C4-2B (cell line): Measurements from ENCODE around the gene MFAP2.

Experiments
- ZFX ChIP-seq: fragments of 450-650 bp; IDR thresholded peaks from 2 replicates; pipeline ENCODE4 v1.6.1; 2017
- TF ChIP-seq, protein P1 (sequence below): fragments of 450-650 bp; conservative IDR thresholded peaks from 2 replicates; pipeline ENCODE4 v1.5.1; 2017; ENCODE audit warnings: mild to moderate bottlenecking

DNA sequence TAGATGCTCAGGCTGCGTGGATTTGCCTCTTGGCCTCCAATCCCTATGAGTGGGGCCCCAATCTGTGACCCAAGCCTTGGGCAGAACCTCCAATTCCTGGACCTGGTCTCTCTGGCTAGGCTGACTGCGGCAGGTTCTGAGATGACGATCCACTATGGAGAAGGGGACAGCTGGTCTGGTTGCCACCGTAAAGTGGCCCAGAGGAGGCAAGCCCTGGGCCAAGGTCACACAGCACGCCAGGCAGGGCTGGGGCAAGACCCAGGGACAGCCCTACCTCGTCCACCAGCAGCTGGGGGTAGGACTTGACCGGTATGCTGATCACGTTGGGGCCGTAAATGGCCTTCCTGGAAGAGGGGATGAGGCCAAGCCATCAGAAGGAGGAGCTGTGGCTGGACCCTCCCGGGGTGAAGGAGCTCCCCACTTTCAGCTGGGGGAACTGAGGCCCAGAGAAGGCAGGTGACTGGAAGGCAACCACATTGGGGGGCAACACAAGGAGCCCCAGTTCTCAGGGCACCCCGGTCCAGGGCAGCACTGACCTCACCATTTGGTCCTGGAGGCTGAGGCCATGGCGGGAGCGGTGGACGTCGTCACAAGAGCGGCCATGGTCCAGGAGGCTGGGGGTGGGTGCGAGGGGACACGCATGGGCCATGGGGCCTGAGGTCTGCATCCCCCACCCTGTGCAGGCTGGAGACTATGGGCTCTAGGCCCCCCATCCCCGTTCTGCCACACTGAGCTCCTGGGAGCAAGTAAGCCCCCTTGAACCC lies 21.5 kb upstream of the MFAP2 start:
- no peak for TF ChIP-seq ZFX
- TF ChIP-seq, protein P1, sequence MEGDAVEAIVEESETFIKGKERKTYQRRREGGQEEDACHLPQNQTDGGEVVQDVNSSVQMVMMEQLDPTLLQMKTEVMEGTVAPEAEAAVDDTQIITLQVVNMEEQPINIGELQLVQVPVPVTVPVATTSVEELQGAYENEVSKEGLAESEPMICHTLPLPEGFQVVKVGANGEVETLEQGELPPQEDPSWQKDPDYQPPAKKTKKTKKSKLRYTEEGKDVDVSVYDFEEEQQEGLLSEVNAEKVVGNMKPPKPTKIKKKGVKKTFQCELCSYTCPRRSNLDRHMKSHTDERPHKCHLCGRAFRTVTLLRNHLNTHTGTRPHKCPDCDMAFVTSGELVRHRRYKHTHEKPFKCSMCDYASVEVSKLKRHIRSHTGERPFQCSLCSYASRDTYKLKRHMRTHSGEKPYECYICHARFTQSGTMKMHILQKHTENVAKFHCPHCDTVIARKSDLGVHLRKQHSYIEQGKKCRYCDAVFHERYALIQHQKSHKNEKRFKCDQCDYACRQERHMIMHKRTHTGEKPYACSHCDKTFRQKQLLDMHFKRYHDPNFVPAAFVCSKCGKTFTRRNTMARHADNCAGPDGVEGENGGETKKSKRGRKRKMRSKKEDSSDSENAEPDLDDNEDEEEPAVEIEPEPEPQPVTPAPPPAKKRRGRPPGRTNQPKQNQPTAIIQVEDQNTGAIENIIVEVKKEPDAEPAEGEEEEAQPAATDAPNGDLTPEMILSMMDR = no peak
